Ecto neural progenitor cell (in vitro differentiated cells): ENCODE measurements around the gene JAZF1.

Experiments used
- DNase-seq: peaks from one replicate; pipeline ENCODE4 v3.0.0-alpha.2; 2018; ENCODE audit warnings: low spot score

The JAZF1 gene

GRCh38 chr7:27834179-27834921 lies 346.2 kb downstream of the JAZF1 start:
- no peak for DNase-seq

DNA sequence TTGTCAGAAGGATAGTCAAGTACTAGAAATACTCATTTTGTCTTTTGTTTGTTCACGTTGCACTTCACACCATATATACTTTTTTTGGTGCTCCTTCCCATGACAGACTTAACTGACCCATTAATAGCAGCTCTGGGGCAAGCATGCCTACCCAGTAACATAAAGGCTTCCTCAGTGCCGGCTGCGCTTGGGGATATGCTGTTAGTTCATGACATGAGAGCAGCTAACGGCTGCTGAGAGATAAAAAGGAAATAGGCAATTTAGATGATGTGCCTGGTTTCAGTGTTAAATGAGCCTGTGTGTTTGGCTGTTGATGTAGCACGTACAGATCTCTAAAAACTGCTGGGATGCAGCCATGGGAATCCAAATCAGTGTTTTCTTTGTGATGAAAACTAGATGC lies 354.2 kb downstream of the JAZF1 start:
- no peak for DNase-seq

- DNase-seq = no peak
These were observed 354.7 kb downstream of the JAZF1 start for GRCh38 chr7:27825891-27826290.

DNA sequence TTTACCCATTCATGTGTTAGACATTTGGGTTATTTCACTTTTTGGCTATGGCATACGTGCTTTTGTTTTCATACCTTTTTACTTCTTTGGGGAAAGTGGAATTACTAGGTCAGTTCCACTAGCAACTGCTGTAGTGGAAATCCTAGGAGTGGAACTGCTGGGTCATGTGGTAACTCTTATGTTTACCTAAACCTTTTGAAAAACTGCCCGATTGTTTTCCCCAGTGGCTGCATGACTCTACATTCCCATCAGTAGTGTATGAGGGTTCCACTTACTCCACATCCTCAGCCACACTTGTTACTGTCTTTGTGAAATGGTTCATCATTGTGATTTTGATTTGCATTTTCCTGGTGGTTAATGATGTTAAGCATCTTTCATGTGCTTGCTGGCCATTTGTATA lies 358.4 kb downstream of the JAZF1 start:
- DNase-seq = no peak

DNA sequence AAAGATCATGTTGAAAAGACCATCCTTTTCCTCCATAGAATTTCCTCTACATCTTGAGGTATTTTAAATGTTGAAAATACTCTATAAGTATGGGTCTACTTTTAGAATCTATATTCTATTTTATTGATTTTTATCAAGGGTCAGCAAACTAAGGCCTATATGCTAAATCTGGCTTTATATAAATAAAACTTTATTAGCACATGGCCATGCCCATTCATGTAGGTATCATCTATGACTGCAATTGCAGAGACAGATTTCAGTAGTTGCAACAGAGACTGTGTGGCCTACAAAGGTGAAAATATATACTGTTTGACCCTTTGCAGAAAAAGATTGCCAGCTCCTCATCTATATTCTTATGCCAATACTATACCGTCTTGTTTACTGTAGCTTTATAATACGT lies 367.9 kb downstream of the JAZF1 start:
- no peak for DNase-seq

DNA sequence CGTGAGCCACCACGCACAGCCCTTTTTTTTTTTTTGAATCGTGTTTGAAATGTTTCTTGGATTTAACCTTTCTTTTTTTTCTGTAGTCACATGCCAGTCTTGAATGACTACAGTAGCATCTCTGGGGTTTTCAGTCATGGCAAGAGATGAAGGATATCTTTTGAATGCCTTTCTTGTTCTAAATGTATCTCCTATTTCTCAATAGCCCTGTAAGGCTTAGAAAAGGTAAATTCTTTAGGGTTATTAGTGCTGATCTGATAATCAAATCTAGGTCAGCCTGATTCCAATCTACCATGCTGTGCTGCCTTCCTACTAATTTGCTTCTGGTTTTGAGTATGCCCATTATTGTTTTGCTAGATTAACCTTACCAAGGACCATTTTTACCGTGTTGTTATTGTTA lies 370.4 kb downstream of the JAZF1 start:
- DNase-seq = no peak

- DNase-seq = no peak
These were observed 372.0 kb downstream of the JAZF1 start for GRCh38 chr7:27808626-27809025.

DNA sequence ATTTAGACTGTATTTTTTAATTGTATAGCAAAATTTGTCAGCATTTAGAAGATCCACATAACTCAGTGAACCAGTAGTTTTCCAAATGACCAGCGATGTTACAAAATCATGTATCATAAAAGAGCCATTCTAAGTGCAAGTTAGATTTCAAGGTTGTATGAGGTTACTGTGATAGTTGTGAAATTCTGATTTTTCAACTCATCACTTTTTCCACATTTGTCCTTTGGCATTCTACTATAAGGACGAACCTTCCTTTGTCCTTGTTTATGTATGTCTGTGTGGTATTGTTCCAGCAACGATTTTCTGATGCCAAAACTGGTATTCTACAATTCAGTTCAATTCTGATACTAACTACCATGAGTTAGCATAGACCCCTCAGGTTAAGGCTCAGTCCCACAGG lies 376.5 kb downstream of the JAZF1 start:
- no peak for DNase-seq

DNA sequence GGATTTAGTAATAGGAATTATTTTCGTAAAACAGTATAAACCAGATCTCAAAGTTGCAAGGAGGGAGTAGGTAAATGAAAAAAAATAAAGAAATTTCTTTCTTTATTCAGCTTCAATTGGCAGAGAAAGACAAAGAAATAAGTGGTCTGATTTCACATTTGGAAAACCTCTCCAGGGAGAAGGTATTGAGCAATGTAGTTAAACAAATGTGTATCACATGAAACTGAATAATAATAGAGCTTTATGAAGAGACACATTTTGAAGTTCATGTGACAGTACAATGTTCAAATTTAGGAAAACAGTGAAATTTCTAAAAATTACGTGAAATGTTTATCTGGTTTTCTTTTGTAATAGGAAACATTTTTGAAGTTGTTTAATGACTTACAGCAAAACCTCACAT lies 377.6 kb downstream of the JAZF1 start:
- DNase-seq = no peak

DNA sequence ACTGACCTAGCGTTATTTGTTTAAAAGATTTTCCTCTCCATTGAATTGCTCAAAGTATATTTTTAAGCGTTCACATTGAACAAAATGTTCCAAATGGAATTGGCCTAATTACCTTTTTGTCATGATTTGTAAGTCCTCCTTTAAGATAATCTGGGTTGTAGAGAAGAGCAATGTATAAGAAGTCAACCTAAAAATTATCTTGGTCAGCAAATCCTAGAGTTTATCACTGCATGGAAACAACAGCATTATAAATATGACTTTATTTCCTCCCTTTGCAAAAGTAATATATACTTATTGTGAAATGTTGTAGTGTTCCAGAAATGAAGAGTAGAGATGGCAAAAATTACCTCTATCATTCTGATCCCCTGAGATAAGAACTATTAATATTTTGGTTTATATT lies 381.4 kb downstream of the JAZF1 start:
- DNase-seq = no peak

DNA sequence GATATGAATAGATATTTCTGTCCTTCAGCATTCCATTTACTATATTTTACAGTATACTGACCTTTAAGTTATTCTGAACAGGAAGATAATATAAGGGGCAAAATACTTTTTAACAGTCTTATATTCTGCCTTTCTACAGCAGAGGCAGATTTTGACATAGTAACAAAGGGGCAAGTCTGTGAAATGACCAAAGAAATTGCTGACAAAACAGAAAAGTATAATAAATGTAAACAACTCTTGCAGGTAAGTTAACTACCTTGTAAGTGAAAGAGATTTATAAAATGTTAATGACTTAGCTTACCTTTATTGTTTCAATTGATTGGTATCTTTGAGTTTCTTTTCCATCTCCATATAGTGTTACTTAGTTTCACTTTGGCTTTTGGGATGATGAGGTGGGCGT lies 384.6 kb downstream of the JAZF1 start:
- no peak for DNase-seq

GRCh38 chr7:27793780-27794179 lies 386.8 kb downstream of the JAZF1 start:
- no peak for DNase-seq

DNA sequence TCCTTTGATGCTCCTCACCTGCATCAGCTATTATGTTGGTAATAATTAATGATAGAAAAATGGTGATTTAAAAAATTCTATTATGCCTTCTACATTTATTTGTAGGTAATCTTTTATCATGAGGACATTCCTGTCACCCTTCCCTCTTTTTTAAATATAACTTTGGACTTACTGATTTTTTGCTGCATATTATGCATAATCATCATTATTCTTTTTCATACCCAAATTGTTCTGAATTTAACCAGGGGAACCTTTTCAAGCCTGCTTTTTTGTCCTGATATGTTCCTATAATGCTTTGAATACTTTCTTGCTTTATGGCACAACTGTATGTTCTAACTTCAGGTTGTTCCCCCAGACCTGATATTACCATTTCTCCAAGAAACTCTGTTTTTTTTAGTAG lies 392.2 kb downstream of the JAZF1 start:
- DNase-seq = no peak

GRCh38 chr7:27784399-27785053 lies 396.1 kb downstream of the JAZF1 start:
- no peak for DNase-seq

DNA sequence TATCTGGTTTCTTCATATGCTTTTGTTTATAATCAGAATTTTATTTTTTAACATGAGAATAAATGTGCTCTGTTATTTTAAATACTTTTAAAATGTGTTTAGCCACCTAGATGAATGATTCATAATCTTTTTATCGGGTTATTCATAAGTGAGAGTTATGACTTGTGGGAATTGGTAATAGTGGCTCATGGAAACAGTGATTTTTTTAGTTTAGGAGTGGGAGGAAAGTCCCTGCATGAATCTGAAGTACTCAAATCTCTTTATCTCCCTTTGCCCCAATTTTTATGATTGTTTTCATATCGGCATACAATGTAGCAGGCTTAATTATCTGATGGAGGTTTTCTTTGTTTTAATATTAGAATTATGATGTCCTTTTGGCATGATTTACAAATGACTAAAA lies 397.7 kb downstream of the JAZF1 start:
- no peak for DNase-seq

DNA sequence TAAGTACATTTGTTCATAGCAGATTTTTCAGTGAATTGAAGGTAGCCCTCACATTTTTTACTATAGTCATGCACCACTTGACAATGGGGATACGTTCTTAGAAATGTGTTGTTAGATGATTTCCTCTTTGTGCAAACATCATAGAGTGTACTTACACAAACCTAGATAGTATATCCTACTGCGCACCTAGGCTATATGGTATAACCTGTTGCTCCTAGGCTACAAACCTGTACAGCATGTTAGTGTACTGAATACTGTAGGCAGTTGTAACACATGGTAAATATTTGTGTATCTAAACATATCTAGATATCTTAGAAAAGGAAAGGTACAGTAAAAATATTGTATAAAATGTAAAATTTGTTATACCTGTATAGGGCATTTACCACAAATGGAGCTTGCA lies 399.4 kb downstream of the JAZF1 start:
- no peak for DNase-seq
